Measurements from ENCODE around the gene KIF3A.
"Not testable (repeated sequence)": the region's sequence is repeated elsewhere in the genome, so short reads cannot be mapped to it uniquely, and the experiment has no call there.

Gene KIF3A

GRCh38 chr5:132718544-132719312, 18.6 kb downstream of the KIF3A start:
- no peak for DNase-seq (ENCODE audit: low read depth)

- DNase-seq (ENCODE audit: low read depth) = no peak
Measured at GRCh38 chr5:132714456-132715307, 22.7 kb downstream of the KIF3A start.

- DNase-seq (ENCODE audit: low read depth) = no peak
Measured at GRCh38 chr5:132708645-132709044, 28.7 kb downstream of the KIF3A start.

GRCh38 chr5:132704875-132705274, 32.5 kb downstream of the KIF3A start:
- no peak for DNase-seq (ENCODE audit: low read depth)

- DNase-seq (ENCODE audit: low read depth) = no peak
Measured at GRCh38 chr5:132695956-132696355, 41.4 kb downstream of the KIF3A start.

- DNase-seq (ENCODE audit: low read depth) = no peak
Measured at GRCh38 chr5:132692632-132692967, 44.7 kb downstream of the KIF3A start.

- not testable (repeated sequence) for DNase-seq (ENCODE audit: low read depth)
Measured at GRCh38 chr5:132691755-132692631, 45.4 kb downstream of the KIF3A start.

- DNase-seq (ENCODE audit: low read depth) = no peak
Measured at GRCh38 chr5:132690156-132690555, 47.2 kb downstream of the KIF3A start.

GRCh38 chr5:132689513-132689912, 47.8 kb downstream of the KIF3A start:
- DNase-seq (ENCODE audit: low read depth) = no peak

- no peak for DNase-seq (ENCODE audit: low read depth)
Measured at GRCh38 chr5:132688536-132689339, 48.6 kb downstream of the KIF3A start.

GRCh38 chr5:132687995-132688394, 49.4 kb downstream of the KIF3A start:
- no peak for DNase-seq (ENCODE audit: low read depth)

- DNase-seq (ENCODE audit: low read depth) = no peak
Measured at GRCh38 chr5:132686193-132686592, 51.2 kb downstream of the KIF3A start.

GRCh38 chr5:132684922-132685720, 52.2 kb downstream of the KIF3A start:
- DNase-seq (ENCODE audit: low read depth) = no peak

GRCh38 chr5:132684491-132684890, 52.9 kb downstream of the KIF3A start:
- DNase-seq (ENCODE audit: low read depth) = no peak

- no peak for DNase-seq (ENCODE audit: low read depth)
Measured at GRCh38 chr5:132681983-132682382, 55.4 kb downstream of the KIF3A start.

GRCh38 chr5:132681476-132681831, 55.9 kb downstream of the KIF3A start:
- no peak for DNase-seq (ENCODE audit: low read depth)

- no peak for DNase-seq (ENCODE audit: low read depth)
Measured at GRCh38 chr5:132680780-132681475, 56.4 kb downstream of the KIF3A start.

- DNase-seq (ENCODE audit: low read depth) = no peak
Measured at GRCh38 chr5:132679717-132680380, 57.5 kb downstream of the KIF3A start.

- no peak for DNase-seq (ENCODE audit: low read depth)
Measured at GRCh38 chr5:132679166-132679565, 58.2 kb downstream of the KIF3A start.

GRCh38 chr5:132678735-132679134, 58.6 kb downstream of the KIF3A start:
- no peak for DNase-seq (ENCODE audit: low read depth)
